Measurements from ENCODE around the gene PADI1.

- TF ChIP-seq EP300 (IDR thresholded peaks at IDR 0.05) (no peak), CTCF (IDR thresholded peaks at IDR 0.05) (no peak), POLR2A (IDR thresholded peaks at IDR 0.05; ENCODE audit: low read depth) (no peak), POLR2AphosphoS5 (IDR thresholded peaks at IDR 0.05) (no peak)
These were observed 31.7 kb upstream of the PADI1 start for GRCh38 chr1:17173217-17173616.
